Gastrocnemius medialis (tissue), 4 donors: Measurements from ENCODE around the gene GABRG2. TPM values are rescaled to one million over a fixed set of nuclear protein-coding genes. Genes with fewer than 3 reads are reported as not detected.

Source experiments
- ATAC-seq, 2 donors: fragments of 150-250 bp; one replicate each; pipeline ENCODE4 v1.9.1; 2016
- DNase-seq, 2 donors: peaks; one replicate each; pipeline ENCODE4 v3.0.0-alpha.2; 2019
- H3K27ac ChIP-seq, 4 donors: fragments of 200-600 bp; sonication (generic); 1 replicate in 1 of 4; 2 replicates in 3 of 4; pipeline ENCODE4 v1.5.1; 2016 to 2018; ENCODE audit warnings: mild to moderate bottlenecking in 2 of 4, moderate library complexity in 1 of 4
- H3K27me3 ChIP-seq, 3 donors: fragments of 200-600 bp; sonication (generic) in 2 of 3; 1 replicate in 1 of 3; 2 replicates in 2 of 3; pipeline versions ENCODE4 v1.5.1 to v1.6.0; 2016 to 2019; ENCODE audit warnings: mild to moderate bottlenecking in 1 of 3, moderate library complexity in 1 of 3
- H3K36me3 ChIP-seq, 2 donors: fragments of 200-600 bp; sonication (generic) in 1 of 2; one replicate each; pipeline ENCODE4 v1.5.1; 2017 to 2018
- H3K4me1 ChIP-seq, 2 donors: fragments of 200-600 bp; sonication (generic) in 1 of 2; one replicate each; pipeline ENCODE4 v1.5.1; 2016 to 2017; ENCODE audit warnings: mild to moderate bottlenecking in 2 of 2
- H3K4me3 ChIP-seq, 4 donors: fragments of 200-600 bp; sonication (generic) in 3 of 4; 1 replicate in 1 of 4; 2 replicates in 3 of 4; pipeline ENCODE4 v1.5.1; 2016 to 2019; ENCODE audit warnings: mild to moderate bottlenecking in 2 of 4
- H3K9me3 ChIP-seq, 3 donors: fragments of 200-600 bp; sonication (generic) in 2 of 3; 1 replicate in 1 of 3; 2 replicates in 2 of 3; pipeline ENCODE4 v1.5.1; 2016 to 2019
- POLR2A ChIP-seq, 2 donors: fragments of 450-650 bp; IDR thresholded peaks; one replicate each; pipeline ENCODE4 v1.6.1; 2017; ENCODE audit warnings: antibody characterized with exemption in 2 of 2, mild to moderate bottlenecking in 2 of 2, moderate library complexity in 2 of 2
- in situ Hi-C, 4 donors: fragments of 200-750 bp; cut with MboI; loops; one replicate each; pipeline versions ENCODE4 v1.15.0 to v1.8.0; 2017; ENCODE audit warnings: low sequenced_read_pairs in 4 of 4
- intact Hi-C: fragments of 100-400 bp; cut with DNase I; formaldehyde crosslinking; loops from one replicate; pipeline ENCODE4 v1.15.1; 2023; ENCODE audit warnings: low total_unique reads
- total RNA-seq, 4 donors: library from RNA; depleted of rRNA; stranded (reverse); fragments of >200 nt; gene quantifications; one replicate each; pipeline versions ENCODE4 v1.1.0 to v1.2.3, GENCODE V29; 2016
- TF ChIP-seq, protein P1 (sequence below), 5 experiments: fragments of 450-650 bp in 3 of 5; fragments of 200-600 bp in 2 of 5; sonication (generic) in 2 of 5; IDR thresholded peaks in 4 of 5; conservative IDR thresholded peaks in 1 of 5; 1 replicate in 4 of 5; 2 replicates in 1 of 5; pipeline ENCODE4 v1.5.1; 2016 to 2019; ENCODE audit warnings: antibody characterized with exemption in 5 of 5, mild to moderate bottlenecking in 3 of 5, moderate library complexity in 3 of 5

GABRG2 gene
- total RNA-seq, 4 donors from 2014 or later, result not detected

DNA sequence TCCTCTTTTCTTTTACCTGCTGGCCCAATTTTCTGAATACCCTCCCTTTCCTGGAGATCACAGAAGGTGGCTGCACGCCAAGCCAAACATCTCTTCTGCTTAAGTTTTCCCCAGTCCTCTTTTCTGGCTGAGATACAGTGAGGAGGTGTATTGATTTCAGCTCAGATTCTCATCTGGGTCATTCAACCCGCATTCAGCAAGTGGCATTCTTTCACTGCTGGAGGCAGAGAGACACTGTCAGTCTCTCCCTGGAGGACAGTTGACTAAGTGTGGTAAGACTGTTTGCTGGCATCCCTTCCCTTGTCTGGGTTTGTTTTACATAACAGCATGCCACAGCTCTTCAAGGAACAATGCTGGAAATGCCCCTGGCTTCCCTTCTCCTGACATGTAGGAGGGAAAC is 60.5 kb downstream of the GABRG2 start:
- Histone ChIP-seq H3K4me3 (no peak overlapping the region), H3K4me1 (no peaks in the 10 kb centered on the region), H3K27me3 (no peaks in the 10 kb centered on the region), H3K27ac (no peak overlapping the region), H3K36me3 (no peaks in the 10 kb centered on the region), H3K9me3 (no peaks in the 10 kb centered on the region)
- no peak for TF ChIP-seq POLR2A (IDR thresholded peaks at IDR 0.05)
- TF ChIP-seq, protein P1, sequence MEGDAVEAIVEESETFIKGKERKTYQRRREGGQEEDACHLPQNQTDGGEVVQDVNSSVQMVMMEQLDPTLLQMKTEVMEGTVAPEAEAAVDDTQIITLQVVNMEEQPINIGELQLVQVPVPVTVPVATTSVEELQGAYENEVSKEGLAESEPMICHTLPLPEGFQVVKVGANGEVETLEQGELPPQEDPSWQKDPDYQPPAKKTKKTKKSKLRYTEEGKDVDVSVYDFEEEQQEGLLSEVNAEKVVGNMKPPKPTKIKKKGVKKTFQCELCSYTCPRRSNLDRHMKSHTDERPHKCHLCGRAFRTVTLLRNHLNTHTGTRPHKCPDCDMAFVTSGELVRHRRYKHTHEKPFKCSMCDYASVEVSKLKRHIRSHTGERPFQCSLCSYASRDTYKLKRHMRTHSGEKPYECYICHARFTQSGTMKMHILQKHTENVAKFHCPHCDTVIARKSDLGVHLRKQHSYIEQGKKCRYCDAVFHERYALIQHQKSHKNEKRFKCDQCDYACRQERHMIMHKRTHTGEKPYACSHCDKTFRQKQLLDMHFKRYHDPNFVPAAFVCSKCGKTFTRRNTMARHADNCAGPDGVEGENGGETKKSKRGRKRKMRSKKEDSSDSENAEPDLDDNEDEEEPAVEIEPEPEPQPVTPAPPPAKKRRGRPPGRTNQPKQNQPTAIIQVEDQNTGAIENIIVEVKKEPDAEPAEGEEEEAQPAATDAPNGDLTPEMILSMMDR (IDR thresholded peaks at IDR 0.05 in 4 of 5, conservative IDR thresholded peaks at IDR 0.05 in 1 of 5), result no peak
- ATAC-seq (no peak), DNase-seq (no peak)
- intact Hi-C loops, result no loop called here
- in situ Hi-C loops, result no loop called here

DNA sequence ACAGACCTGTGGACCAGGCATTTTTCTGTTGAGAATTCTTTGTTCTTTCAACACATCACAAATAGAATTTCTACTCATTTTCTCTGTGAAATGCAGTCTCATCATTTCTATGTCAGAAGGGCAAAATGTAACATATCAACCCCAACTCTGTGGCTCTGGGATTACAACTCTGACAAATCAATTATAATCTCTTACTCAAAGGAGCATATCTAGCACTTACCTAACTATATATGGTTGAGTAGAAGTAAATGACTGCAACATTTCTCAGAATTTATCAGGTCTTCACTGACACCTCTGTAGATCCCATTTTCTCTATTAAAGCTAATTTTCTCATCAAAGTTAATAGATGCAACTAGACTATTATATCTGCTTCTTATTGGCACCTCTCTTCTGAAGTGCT is 64.8 kb downstream of the GABRG2 start:
- DNase-seq (no peak), ATAC-seq (no peak)
- Histone ChIP-seq H3K4me1 (no peaks in the 10 kb centered on the region), H3K27ac (no peak overlapping the region), H3K4me3 (no peak overlapping the region), H3K27me3 (no peaks in the 10 kb centered on the region), H3K9me3 (no peaks in the 10 kb centered on the region), H3K36me3 (no peaks in the 10 kb centered on the region)
- intact Hi-C loops, result no loop called here
- in situ Hi-C loops, result no loop called here
- TF ChIP-seq POLR2A (IDR thresholded peaks at IDR 0.05), result no peak
- TF ChIP-seq, protein P1 (IDR thresholded peaks at IDR 0.05 in 4 of 5, conservative IDR thresholded peaks at IDR 0.05 in 1 of 5), result no peak

DNA sequence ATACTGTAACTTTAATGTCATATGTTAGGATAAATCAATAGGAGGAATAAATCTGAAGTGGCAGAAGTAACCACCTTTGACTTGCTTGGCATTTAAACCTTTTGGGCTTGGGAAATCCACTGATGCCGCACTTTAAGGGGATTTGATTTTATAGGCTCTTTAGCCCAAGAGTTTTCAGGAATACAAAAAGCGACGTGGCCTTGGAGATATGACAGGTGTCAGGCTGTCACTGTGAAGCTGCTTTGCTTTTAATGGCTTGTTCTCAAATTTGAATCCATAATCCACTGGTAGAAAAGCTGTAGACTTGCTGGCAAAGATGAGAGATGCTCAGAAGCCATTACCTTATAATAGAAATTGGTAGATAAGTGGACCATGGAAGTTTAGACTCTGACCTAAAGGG is 71.6 kb downstream of the GABRG2 start:
- DNase-seq (no peak), ATAC-seq (no peak)
- intact Hi-C loops, result no loop called here
- Histone ChIP-seq H3K4me1 (no peaks in the 10 kb centered on the region), H3K27me3 (no peaks in the 10 kb centered on the region), H3K27ac (no peak overlapping the region), H3K4me3 (no peak overlapping the region), H3K9me3 (no peaks in the 10 kb centered on the region), H3K36me3 (no peaks in the 10 kb centered on the region)
- in situ Hi-C loops, result no loop called here
- TF ChIP-seq, protein P1 (IDR thresholded peaks at IDR 0.05 in 4 of 5, conservative IDR thresholded peaks at IDR 0.05 in 1 of 5), result no peak
- TF ChIP-seq POLR2A (IDR thresholded peaks at IDR 0.05), result no peak

DNA sequence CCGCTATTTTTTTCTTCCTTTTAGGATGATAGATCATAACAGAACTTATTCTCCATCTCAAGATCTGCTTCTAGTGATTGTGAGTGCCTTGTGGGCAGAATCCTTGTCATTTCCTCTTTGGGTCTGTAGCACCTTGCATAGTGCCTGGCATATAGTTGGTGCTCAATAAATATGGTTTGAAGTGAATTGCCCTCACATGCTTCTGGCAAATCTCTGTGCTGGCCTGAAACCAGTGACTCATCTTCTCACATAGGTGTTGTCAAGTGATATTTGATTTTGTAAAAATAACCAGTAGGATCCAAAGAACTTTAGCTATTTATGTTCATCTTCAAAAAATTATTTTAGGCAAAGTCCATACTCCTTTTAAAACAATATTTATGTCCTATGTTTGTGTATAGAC is 86.7 kb downstream of the GABRG2 start:
- intact Hi-C loops, result no loop called here
- Histone ChIP-seq H3K4me1 (no peaks in the 10 kb centered on the region), H3K4me3 (no peak overlapping the region), H3K9me3 (no peaks in the 10 kb centered on the region), H3K36me3 (no peaks in the 10 kb centered on the region), H3K27me3 (no peaks in the 10 kb centered on the region), H3K27ac (no peak overlapping the region)
- in situ Hi-C loops, result no loop called here
- ATAC-seq, result no peak
- TF ChIP-seq, protein P1 (IDR thresholded peaks at IDR 0.05 in 4 of 5, conservative IDR thresholded peaks at IDR 0.05 in 1 of 5), result no peak
- DNase-seq, result no peak

DNA sequence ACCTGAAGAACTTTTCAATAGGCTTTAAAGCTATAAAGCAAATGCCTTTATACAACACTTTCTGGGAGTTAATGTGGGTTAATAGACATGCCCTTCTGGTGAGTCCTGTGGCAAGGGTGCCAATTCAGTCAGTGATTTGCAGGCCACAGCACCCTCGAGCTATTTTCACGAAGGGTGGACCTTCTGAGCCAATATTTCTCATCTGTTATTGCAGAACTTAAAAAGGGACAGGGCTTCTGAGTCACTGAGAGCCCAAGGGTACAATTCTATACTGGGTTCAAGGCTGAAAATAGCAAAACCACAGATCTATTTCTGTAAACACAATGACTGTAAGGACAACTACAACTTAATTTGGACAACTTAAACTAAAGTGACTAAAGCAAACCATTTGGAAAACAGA is 92.8 kb downstream of the GABRG2 start:
- ATAC-seq (no peak), DNase-seq (no peak)
- intact Hi-C loops (no loop called here), in situ Hi-C loops (no loop called here)
- Histone ChIP-seq H3K9me3 (no peaks in the 10 kb centered on the region), H3K4me3 (no peak overlapping the region), H3K27ac (no peak overlapping the region), H3K27me3 (no peaks in the 10 kb centered on the region), H3K36me3 (no peaks in the 10 kb centered on the region), H3K4me1 (no peaks in the 10 kb centered on the region)
- no peak for TF ChIP-seq POLR2A (IDR thresholded peaks at IDR 0.05)
- TF ChIP-seq, protein P1 (IDR thresholded peaks at IDR 0.05 in 4 of 5, conservative IDR thresholded peaks at IDR 0.05 in 1 of 5), result no peak
